ENCODE results near the gene LIAS. TPM values are rescaled to one million over a fixed set of nuclear protein-coding genes. Genes with fewer than 3 reads are reported as not detected.

The LIAS gene
- total and polyA plus RNA-seq, 10 of the 15 experiments (the other 5 are each of a cell fraction or from before 2014, with no cell fraction given), result 17.9 to 32.3 (median 26.4) TPM

GRCh38 chr4:39446842-39447573, 11.8 kb upstream of the LIAS start:
- in situ Hi-C loops (cut with MboI), result loop anchor here (25.0 kb wide), 1 partner anchor 535 kb away; no protein-coding TSS in a partner anchor
- 4% methylated on average over 61 of the region's 61 CpGs for WGBS (ENCODE audit: insufficient coverage, insufficient replicate concordance, low lambda C conversion rate, missing lambda C conversion rate)
- H3K9me3 ChIP-seq (replicated peaks; ENCODE audit: control insufficient read depth, insufficient read depth, low read length), result no peaks in the 10 kb centered on the region
- ChIA-PET SMC1A (ENCODE audit: uncharacterized antibody, unreplicated experiment) (interaction anchor here (1.3 kb wide), 1 partner anchor 9 kb away, joined by 5 read pairs; no protein-coding TSS in a partner anchor), RAD21 (ENCODE audit: unreplicated experiment) (no interaction called here), CTCF (interaction anchor here (0.5 to 2.6 kb wide), 8 partner anchors 9 to 544 kb away, joined by 3 to 12 read pairs (median 4); partner anchors contain the start of genes LIAS and RPL9), POLR2A (interaction anchor here (1.0 to 2.1 kb wide), 2 partner anchors 10 to 166 kb away, joined by 5 to 9 read pairs; no protein-coding TSS in a partner anchor)
- no TSS peak for BruUV-seq (replicated peaks)
- DNase-seq (ENCODE audit: low read depth, low spot score) (peak; percentile 48), ATAC-seq (peak; percentile 95), FAIRE-seq (peak; percentile 95)
- H3K27ac ChIP-seq (ENCODE audit: control insufficient read depth, insufficient read depth), result no peak overlapping the region
- intact Hi-C loops (cut with micrococcal nuclease; ENCODE audit: unreplicated experiment), result loop anchor here (5.0 kb wide), 1 partner anchor 95 kb away; no protein-coding TSS in a partner anchor
- H3K27me3 ChIP-seq (replicated peaks in 1 of 2; ENCODE audit: control insufficient read depth in 2 of 2, insufficient read depth in 2 of 2, low read length in 1 of 2), result no peaks in the 10 kb centered on the region
- peak overlapping the region; percentile 88 for H3K4me2 ChIP-seq (ENCODE audit: control insufficient read depth, insufficient read depth)
- H4K20me1 ChIP-seq (ENCODE audit: control insufficient read depth, insufficient read depth), result no peaks in the 10 kb centered on the region
- no peaks in the 10 kb centered on the region for H3K79me2 ChIP-seq (ENCODE audit: control insufficient read depth, insufficient read depth, low read length)
- H2AFZ ChIP-seq (ENCODE audit: control insufficient read depth, low read depth, low read length), result peak overlapping the region; percentile 62
- peaks cover 4% of the 10 kb centered on the region; the same call in 1 of the 2 replicates for H3K4me1 ChIP-seq (ENCODE audit: control insufficient read depth, insufficient read depth, low read length)
- H3K36me3 ChIP-seq (ENCODE audit: control insufficient read depth in 2 of 2, insufficient read depth in 2 of 2, low read length in 1 of 2), result peaks cover under 1 to 12% of the 10 kb centered on the region in 2 experiments; a peak in 3 of 4 replicates
- H3K4me3 ChIP-seq, result peak overlapping the region; percentile 18; the same call in 1 of the 2 replicates
- 0 out of 2 replicates have a peak overlapping the region, but pooled peaks have one; percentile 26 for H3K9ac ChIP-seq (ENCODE audit: control insufficient read depth, insufficient read depth, low read length)
- TF ChIP-seq BACH1 (IDR thresholded peaks at IDR 0.05; ENCODE audit: borderline replicate concordance), result peak; percentile 50; the same call in 1 of the 2 replicates
- TF ChIP-seq SMC3 (IDR thresholded peaks at IDR 0.05; ENCODE audit: borderline replicate concordance, low read length), result peak; percentile 39; the same call in 1 of the 2 replicates
- no peak for TF ChIP-seq ZBTB4 (CRISPR knock-in tag; IDR thresholded peaks at IDR 0.05)
- TF ChIP-seq GATAD2B (conservative IDR thresholded peaks at IDR 0.05; ENCODE audit: low read depth), result peak; percentile 60; the same call in 1 of the 2 replicates
- TF ChIP-seq GABPA (IDR thresholded peaks at IDR 0.05; ENCODE audit: low read depth), result no peak
- peak; percentile 35 to 52 (median 39); a peak in 4 of 6 replicates for TF ChIP-seq CTCF (IDR thresholded peaks at IDR 0.05 in 2 of 3, conservative IDR thresholded peaks at IDR 0.05 in 1 of 3; ENCODE audit: control insufficient read depth in 2 of 3, extremely low read depth in 1 of 3, insufficient read depth in 1 of 3, low read depth in 3 of 3, low read length in 3 of 3)
- TF ChIP-seq CREM (IDR thresholded peaks at IDR 0.05; ENCODE audit: low read depth), result peak; percentile 51; the same call in 1 of the 2 replicates
- 0 out of 2 replicates have a peak, but pooled peaks have one; percentile 15 for TF ChIP-seq FOXM1 (IDR thresholded peaks at IDR 0.05; ENCODE audit: low read depth, low read length)
- TF ChIP-seq SMARCA5 (IDR thresholded peaks at IDR 0.05), result 0 out of 2 replicates have a peak, but pooled peaks have one; percentile 9
- TF ChIP-seq EGR1 (IDR thresholded peaks at IDR 0.05; ENCODE audit: borderline replicate concordance in 1 of 2, low read depth in 2 of 2, low read length in 2 of 2), result no peak
- peak; percentile 77 for TF ChIP-seq MEF2B (IDR thresholded peaks at IDR 0.05; ENCODE audit: partially characterized antibody, poor library complexity, severe bottlenecking)
- TF ChIP-seq POLR2A (IDR thresholded peaks at IDR 0.05; ENCODE audit: low read depth, low read length), result peak; percentile 68
- peak; percentile 94 for TF ChIP-seq RELA (IDR thresholded peaks at IDR 0.05; ENCODE audit: borderline replicate concordance, partially characterized antibody)
- peak; percentile 62; the same call in 1 of the 2 replicates for TF ChIP-seq PAX5 (IDR thresholded peaks at IDR 0.05; ENCODE audit: borderline replicate concordance, low read depth, low read length)
- TF ChIP-seq CREB1 (IDR thresholded peaks at IDR 0.05; ENCODE audit: low read depth), result peak; percentile 62; the same call in 1 of the 2 replicates
- TF ChIP-seq NBN (IDR thresholded peaks at IDR 0.05), result peak; percentile 48; the same call in 1 of the 2 replicates
- no peak for TF ChIP-seq CBFB (IDR thresholded peaks at IDR 0.05; ENCODE audit: low read depth)
- TF ChIP-seq TCF3 (IDR thresholded peaks at IDR 0.05; ENCODE audit: borderline replicate concordance, insufficient read depth, low read depth, low read length), result 0 out of 2 replicates have a peak, but pooled peaks have one; percentile 52
- TF ChIP-seq NR2C1 (IDR thresholded peaks at IDR 0.05), result peak; percentile 15; the same call in 1 of the 2 replicates

All from GM12878 (cell line).